Measurements from ENCODE around the gene GGTA1.

- TF ChIP-seq POLR2AphosphoS5 (IDR thresholded peaks at IDR 0.05; ENCODE audit: low read depth, low read length) (no peak), TAF1 (IDR thresholded peaks at IDR 0.05; ENCODE audit: borderline replicate concordance, low read depth, low read length) (no peak), POLR2A (IDR thresholded peaks at IDR 0.05; ENCODE audit: low read depth, low read length) (no peak)
Observed at GRCh38 chr9:121498487-121499176, 1.0 kb downstream of the GGTA1 start.
